ENCODE data around the gene GDF10. TPM values are rescaled to one million over a fixed set of nuclear protein-coding genes. Genes with fewer than 3 reads are reported as not detected.

Gene GDF10
- polyA plus RNA-seq, 1 of the 3 experiments (the other 2 are of a cell fraction), result 0.02 TPM

DNA sequence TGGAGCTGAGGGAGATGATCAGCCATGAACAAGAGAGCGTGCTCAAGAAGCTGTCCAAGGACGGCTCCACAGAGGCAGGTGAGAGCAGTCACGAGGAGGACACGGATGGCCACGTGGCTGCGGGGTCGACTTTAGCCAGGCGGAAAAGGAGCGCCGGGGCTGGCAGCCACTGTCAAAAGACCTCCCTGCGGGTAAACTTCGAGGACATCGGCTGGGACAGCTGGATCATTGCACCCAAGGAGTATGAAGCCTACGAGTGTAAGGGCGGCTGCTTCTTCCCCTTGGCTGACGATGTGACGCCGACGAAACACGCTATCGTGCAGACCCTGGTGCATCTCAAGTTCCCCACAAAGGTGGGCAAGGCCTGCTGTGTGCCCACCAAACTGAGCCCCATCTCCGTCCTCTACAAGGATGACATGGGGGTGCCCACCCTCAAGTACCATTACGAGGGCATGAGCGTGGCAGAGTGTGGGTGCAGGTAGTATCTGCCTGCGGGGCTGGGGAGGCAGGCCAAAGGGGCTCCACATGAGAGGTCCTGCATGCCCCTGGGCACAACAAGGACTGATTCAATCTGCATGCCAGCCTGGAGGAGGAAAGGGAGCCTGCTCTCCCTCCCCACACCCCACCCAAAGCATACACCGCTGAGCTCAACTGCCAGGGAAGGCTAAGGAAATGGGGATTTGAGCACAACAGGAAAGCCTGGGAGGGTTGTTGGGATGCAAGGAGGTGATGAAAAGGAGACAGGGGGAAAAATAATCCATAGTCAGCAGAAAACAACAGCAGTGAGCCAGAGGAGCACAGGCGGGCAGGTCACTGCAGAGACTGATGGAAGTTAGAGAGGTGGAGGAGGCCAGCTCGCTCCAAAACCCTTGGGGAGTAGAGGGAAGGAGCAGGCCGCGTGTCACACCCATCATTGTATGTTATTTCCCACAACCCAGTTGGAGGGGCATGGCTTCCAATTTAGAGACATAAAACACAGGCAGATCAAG, 25.6 kb downstream of the GDF10 start:
- Histone ChIP-seq H3K79me2 (ENCODE audit: insufficient read depth) (no peaks in the 10 kb centered on the region), H3F3A (replicated peaks; ENCODE audit: insufficient read depth) (no peaks in the 10 kb centered on the region), H3K27ac (ENCODE audit: low read depth in 2 of 2, low read length in 1 of 2) (no peak overlapping the region), H2AFZ (ENCODE audit: low read depth) (no peak overlapping the region), H3K9me3 (no peaks in the 10 kb centered on the region), H4K20me1 (ENCODE audit: insufficient read depth) (no peaks in the 10 kb centered on the region), H3K4me3 (ENCODE audit: low read depth in 2 of 2, low read length in 1 of 2) (no peak overlapping the region), H3K4me1 (ENCODE audit: control insufficient read depth in 1 of 2, insufficient read depth in 2 of 2, low read depth in 1 of 2, low read length in 1 of 2) (peaks cover 0 to 16% of the 10 kb centered on the region in 2 experiments; a peak in 1 of 4 replicates), H3K27me3 (ENCODE audit: insufficient read depth) (peaks cover 6% of the 10 kb centered on the region; the same call in 1 of the 2 replicates), H3K4me2 (no peak overlapping the region), H3K9me2 (no peaks in the 10 kb centered on the region), H3K9ac (no peak overlapping the region), H3K36me3 (replicated peaks in 1 of 2; ENCODE audit: control insufficient read depth in 1 of 2, insufficient read depth in 2 of 2, low read length in 1 of 2) (no peaks in the 10 kb centered on the region)
- WGBS (ENCODE audit: low lambda C conversion rate), result 66% methylated on average over 21 of the region's 30 CpGs
- TF ChIP-seq, protein P1, sequence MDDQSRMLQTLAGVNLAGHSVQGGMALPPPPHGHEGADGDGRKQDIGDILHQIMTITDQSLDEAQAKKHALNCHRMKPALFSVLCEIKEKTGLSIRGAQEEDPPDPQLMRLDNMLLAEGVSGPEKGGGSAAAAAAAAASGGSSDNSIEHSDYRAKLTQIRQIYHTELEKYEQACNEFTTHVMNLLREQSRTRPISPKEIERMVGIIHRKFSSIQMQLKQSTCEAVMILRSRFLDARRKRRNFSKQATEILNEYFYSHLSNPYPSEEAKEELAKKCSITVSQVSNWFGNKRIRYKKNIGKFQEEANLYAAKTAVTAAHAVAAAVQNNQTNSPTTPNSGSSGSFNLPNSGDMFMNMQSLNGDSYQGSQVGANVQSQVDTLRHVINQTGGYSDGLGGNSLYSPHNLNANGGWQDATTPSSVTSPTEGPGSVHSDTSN (IDR thresholded peaks at IDR 0.05), result no peak
- TF ChIP-seq JUND (IDR thresholded peaks at IDR 0.05) (no peak), TCF12 (IDR thresholded peaks at IDR 0.05) (no peak), TEAD4 (IDR thresholded peaks at IDR 0.05; ENCODE audit: borderline replicate concordance, insufficient read depth) (no peak), NRF1 (IDR thresholded peaks at IDR 0.05; ENCODE audit: low read depth, low read length) (no peak), RAD21 (IDR thresholded peaks at IDR 0.05; ENCODE audit: low read length) (no peak), ELF1 (IDR thresholded peaks at IDR 0.05) (no peak), FOXM1 (IDR thresholded peaks at IDR 0.05; ENCODE audit: low read depth) (no peak)
- TF ChIP-seq, protein P2, sequence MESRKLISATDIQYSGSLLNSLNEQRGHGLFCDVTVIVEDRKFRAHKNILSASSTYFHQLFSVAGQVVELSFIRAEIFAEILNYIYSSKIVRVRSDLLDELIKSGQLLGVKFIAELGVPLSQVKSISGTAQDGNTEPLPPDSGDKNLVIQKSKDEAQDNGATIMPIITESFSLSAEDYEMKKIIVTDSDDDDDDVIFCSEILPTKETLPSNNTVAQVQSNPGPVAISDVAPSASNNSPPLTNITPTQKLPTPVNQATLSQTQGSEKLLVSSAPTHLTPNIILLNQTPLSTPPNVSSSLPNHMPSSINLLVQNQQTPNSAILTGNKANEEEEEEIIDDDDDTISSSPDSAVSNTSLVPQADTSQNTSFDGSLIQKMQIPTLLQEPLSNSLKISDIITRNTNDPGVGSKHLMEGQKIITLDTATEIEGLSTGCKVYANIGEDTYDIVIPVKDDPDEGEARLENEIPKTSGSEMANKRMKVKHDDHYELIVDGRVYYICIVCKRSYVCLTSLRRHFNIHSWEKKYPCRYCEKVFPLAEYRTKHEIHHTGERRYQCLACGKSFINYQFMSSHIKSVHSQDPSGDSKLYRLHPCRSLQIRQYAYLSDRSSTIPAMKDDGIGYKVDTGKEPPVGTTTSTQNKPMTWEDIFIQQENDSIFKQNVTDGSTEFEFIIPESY (IDR thresholded peaks at IDR 0.05; ENCODE audit: borderline replicate concordance, low read depth), result no peak
- TF ChIP-seq, protein P3, sequence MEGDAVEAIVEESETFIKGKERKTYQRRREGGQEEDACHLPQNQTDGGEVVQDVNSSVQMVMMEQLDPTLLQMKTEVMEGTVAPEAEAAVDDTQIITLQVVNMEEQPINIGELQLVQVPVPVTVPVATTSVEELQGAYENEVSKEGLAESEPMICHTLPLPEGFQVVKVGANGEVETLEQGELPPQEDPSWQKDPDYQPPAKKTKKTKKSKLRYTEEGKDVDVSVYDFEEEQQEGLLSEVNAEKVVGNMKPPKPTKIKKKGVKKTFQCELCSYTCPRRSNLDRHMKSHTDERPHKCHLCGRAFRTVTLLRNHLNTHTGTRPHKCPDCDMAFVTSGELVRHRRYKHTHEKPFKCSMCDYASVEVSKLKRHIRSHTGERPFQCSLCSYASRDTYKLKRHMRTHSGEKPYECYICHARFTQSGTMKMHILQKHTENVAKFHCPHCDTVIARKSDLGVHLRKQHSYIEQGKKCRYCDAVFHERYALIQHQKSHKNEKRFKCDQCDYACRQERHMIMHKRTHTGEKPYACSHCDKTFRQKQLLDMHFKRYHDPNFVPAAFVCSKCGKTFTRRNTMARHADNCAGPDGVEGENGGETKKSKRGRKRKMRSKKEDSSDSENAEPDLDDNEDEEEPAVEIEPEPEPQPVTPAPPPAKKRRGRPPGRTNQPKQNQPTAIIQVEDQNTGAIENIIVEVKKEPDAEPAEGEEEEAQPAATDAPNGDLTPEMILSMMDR (IDR thresholded peaks at IDR 0.05), result no peak
- TF ChIP-seq, protein P4, sequence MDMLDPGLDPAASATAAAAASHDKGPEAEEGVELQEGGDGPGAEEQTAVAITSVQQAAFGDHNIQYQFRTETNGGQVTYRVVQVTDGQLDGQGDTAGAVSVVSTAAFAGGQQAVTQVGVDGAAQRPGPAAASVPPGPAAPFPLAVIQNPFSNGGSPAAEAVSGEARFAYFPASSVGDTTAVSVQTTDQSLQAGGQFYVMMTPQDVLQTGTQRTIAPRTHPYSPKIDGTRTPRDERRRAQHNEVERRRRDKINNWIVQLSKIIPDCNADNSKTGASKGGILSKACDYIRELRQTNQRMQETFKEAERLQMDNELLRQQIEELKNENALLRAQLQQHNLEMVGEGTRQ (IDR thresholded peaks at IDR 0.05; ENCODE audit: borderline replicate concordance, low read depth, low read length), result no peak
- TF ChIP-seq, protein P5, sequence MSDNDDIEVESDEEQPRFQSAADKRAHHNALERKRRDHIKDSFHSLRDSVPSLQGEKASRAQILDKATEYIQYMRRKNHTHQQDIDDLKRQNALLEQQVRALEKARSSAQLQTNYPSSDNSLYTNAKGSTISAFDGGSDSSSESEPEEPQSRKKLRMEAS (IDR thresholded peaks at IDR 0.05; ENCODE audit: low read depth), result no peak
- TF ChIP-seq, protein P6, sequence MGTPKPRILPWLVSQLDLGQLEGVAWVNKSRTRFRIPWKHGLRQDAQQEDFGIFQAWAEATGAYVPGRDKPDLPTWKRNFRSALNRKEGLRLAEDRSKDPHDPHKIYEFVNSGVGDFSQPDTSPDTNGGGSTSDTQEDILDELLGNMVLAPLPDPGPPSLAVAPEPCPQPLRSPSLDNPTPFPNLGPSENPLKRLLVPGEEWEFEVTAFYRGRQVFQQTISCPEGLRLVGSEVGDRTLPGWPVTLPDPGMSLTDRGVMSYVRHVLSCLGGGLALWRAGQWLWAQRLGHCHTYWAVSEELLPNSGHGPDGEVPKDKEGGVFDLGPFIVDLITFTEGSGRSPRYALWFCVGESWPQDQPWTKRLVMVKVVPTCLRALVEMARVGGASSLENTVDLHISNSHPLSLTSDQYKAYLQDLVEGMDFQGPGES (IDR thresholded peaks at IDR 0.05; ENCODE audit: low read depth, low read length), result no peak
- ChIA-PET CTCF (interaction anchor here (1.2 to 1.6 kb wide), 2 partner anchors 14 kb away, joined by 3 to 5 read pairs; no protein-coding TSS in a partner anchor), POLR2A (no interaction called here)
- DNase-seq, result no peak
